ENCODE measurements around the gene RIT2.

The RIT2 gene

DNA sequence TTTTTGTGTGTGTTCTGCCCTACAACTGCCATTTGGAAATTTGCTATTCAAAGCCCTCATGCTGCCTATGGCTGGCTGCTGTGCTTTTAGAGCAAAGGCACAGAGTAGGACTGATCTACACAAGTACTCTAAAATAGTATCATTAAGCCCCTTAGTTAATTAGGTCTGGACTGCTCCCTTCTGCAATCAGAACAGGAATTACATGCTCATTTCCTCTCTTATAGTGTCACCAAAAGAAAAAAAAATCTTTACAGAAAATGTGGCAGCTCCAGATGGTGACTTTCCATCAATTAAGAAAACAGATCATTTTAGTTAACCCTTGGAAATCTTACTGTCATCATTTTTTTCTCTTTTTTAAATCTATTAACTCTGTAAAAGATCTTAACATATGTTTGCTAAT lies 337.5 kb downstream of the RIT2 start:
- POLR2A ChIA-PET = no interaction called here
- CTCF ChIA-PET = no interaction called here
- no peak overlapping the region for H3K27ac ChIP-seq (ENCODE audit: extremely low read depth, low read depth, low read length)

More for the DNA sequence above, 337.5 kb downstream of the RIT2 start:
- no peaks in the 10 kb centered on the region for H3K4me1 ChIP-seq (ENCODE audit: control insufficient read depth, insufficient read depth, low read length)
- H3K36me3 ChIP-seq (ENCODE audit: control insufficient read depth in 2 of 2, insufficient read depth in 1 of 2, low read length in 2 of 2) = no peaks in the 10 kb centered on the region
- no peaks in the 10 kb centered on the region; the same call in 1 of the 2 replicates for H3K9me3 ChIP-seq (ENCODE audit: control insufficient read depth, insufficient read depth, low read depth, low read length)
- no peak overlapping the region for H3K4me3 ChIP-seq (ENCODE audit: low read depth, low read length)
- TF ChIP-seq ZIC2 (tag by site-specific recombination; IDR thresholded peaks at IDR 0.05) = no peak
- TF ChIP-seq WT1 (tag by site-specific recombination; IDR thresholded peaks at IDR 0.05) = no peak
- no peak for TF ChIP-seq ZNF677 (tag by site-specific recombination; IDR thresholded peaks at IDR 0.05)
- TF ChIP-seq, protein P1, sequence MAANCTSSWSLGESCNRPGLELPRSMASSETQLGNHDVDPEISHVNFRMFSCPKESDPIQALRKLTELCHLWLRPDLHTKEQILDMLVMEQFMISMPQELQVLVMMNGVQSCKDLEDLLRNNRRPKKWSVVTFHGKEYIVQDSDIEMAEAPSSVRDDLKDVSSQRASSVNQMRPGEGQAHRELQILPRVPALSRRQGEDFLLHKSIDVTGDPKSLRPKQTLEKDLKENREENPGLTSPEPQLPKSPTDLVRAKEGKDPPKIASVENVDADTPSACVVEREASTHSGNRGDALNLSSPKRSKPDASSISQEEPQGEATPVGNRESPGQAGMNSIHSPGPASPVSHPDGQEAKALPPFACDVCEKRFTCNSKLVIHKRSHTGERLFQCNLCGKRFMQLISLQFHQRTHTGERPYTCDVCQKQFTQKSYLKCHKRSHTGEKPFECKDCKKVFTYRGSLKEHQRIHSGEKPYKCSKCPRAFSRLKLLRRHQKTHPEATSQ (tag by site-specific recombination; IDR thresholded peaks at IDR 0.05) = no peak
- TF ChIP-seq ZNF416 (tag by site-specific recombination; IDR thresholded peaks at IDR 0.05) = no peak
- no peak for TF ChIP-seq ZNF184 (tag by site-specific recombination; IDR thresholded peaks at IDR 0.05)
- TF ChIP-seq, protein P2, sequence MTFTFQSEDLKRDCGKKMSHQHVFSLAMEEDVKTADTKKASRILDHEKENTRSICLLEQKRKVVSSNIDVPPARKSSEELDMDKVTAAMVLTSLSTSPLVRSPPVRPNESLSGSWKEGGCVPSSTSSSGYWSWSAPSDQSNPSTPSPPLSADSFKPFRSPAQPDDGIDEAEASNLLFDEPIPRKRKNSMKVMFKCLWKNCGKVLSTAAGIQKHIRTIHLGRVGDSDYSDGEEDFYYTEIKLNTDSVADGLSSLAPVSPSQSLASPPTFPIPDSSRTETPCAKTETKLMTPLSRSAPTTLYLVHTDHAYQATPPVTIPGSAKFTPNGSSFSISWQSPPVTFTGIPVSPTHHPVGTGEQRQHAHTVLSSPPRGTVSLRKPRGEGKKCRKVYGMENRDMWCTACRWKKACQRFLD (tag by site-specific recombination; IDR thresholded peaks at IDR 0.05) = no peak
- no peak for TF ChIP-seq HOXC10 (CRISPR knock-in tag; IDR thresholded peaks at IDR 0.05)
- TF ChIP-seq, protein P3, sequence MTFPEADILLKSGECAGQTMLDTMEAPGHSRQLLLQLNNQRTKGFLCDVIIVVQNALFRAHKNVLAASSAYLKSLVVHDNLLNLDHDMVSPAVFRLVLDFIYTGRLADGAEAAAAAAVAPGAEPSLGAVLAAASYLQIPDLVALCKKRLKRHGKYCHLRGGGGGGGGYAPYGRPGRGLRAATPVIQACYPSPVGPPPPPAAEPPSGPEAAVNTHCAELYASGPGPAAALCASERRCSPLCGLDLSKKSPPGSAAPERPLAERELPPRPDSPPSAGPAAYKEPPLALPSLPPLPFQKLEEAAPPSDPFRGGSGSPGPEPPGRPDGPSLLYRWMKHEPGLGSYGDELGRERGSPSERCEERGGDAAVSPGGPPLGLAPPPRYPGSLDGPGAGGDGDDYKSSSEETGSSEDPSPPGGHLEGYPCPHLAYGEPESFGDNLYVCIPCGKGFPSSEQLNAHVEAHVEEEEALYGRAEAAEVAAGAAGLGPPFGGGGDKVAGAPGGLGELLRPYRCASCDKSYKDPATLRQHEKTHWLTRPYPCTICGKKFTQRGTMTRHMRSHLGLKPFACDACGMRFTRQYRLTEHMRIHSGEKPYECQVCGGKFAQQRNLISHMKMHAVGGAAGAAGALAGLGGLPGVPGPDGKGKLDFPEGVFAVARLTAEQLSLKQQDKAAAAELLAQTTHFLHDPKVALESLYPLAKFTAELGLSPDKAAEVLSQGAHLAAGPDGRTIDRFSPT (tag by site-specific recombination; IDR thresholded peaks at IDR 0.05) = no peak
- no peak for TF ChIP-seq ZNF600 (tag by site-specific recombination; IDR thresholded peaks at IDR 0.05)
- TF ChIP-seq CTCF (tag by site-specific recombination; IDR thresholded peaks at IDR 0.05) = no peak
- no peak for TF ChIP-seq GLIS2 (tag by site-specific recombination; IDR thresholded peaks at IDR 0.05)
- TF ChIP-seq ZNF121 (tag by site-specific recombination; IDR thresholded peaks at IDR 0.05) = no peak
- TF ChIP-seq, protein P4, sequence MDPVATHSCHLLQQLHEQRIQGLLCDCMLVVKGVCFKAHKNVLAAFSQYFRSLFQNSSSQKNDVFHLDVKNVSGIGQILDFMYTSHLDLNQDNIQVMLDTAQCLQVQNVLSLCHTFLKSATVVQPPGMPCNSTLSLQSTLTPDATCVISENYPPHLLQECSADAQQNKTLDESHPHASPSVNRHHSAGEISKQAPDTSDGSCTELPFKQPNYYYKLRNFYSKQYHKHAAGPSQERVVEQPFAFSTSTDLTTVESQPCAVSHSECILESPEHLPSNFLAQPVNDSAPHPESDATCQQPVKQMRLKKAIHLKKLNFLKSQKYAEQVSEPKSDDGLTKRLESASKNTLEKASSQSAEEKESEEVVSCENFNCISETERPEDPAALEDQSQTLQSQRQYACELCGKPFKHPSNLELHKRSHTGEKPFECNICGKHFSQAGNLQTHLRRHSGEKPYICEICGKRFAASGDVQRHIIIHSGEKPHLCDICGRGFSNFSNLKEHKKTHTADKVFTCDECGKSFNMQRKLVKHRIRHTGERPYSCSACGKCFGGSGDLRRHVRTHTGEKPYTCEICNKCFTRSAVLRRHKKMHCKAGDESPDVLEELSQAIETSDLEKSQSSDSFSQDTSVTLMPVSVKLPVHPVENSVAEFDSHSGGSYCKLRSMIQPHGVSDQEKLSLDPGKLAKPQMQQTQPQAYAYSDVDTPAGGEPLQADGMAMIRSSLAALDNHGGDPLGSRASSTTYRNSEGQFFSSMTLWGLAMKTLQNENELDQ (tag by site-specific recombination; IDR thresholded peaks at IDR 0.05; ENCODE audit: low read depth) = no peak
- TF ChIP-seq PRDM2 (tag by site-specific recombination; IDR thresholded peaks at IDR 0.05; ENCODE audit: borderline replicate concordance) = no peak
- TF ChIP-seq ZNF311 (tag by site-specific recombination; IDR thresholded peaks at IDR 0.05; ENCODE audit: borderline replicate concordance) = no peak
